Measurements from ENCODE around the gene NFX1. TPM values are rescaled to one million over a fixed set of nuclear protein-coding genes. Genes with fewer than 3 reads are reported as not detected.

Gene NFX1
- total RNA-seq, 1 donor from 2014 or later: 37.2 TPM

GRCh38 chr9:33407061-33407460 lies 116.7 kb downstream of the NFX1 start:
- Mint-ChIP-seq H3K9me3 (no peaks in the 10 kb centered on the region), H3K27me3 (ENCODE audit: low read depth) (no peaks in the 10 kb centered on the region), H3K27ac (no peak overlapping the region), H3K4me1 (ENCODE audit: low read depth) (no peaks in the 10 kb centered on the region), H3K36me3 (ENCODE audit: low read depth) (no peaks in the 10 kb centered on the region), H3K4me3 (ENCODE audit: low read depth) (no peak overlapping the region)
- intact Hi-C loops (cut with micrococcal nuclease): no loop called here
- no peak for DNase-seq (ENCODE audit: low spot score)

DNA sequence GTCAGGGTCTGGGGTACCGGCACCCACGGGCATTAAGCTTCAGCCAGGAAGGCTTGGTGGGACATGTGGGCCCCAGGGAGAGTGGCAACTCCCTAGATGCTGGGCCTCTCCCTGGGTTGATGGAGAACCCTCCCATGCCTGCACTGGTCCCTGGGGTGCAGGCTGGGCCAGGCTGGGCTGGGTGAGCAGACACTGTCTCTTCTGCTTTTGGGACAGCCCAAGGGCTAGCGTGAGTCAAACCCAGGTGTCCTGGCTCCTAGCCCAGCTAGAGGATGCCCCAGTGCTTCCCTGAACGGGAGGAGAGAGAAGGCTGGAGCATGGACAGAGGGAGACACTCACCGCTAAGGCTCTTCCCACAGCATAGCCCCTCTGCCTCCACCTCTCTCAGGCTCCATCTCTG lies 117.8 kb downstream of the NFX1 start:
- intact Hi-C loops (cut with micrococcal nuclease): no loop called here
- no peaks in the 10 kb centered on the region for H3K4me1 Mint-ChIP-seq (ENCODE audit: low read depth)
- DNase-seq (ENCODE audit: low spot score): no peak
- H3K36me3 Mint-ChIP-seq (ENCODE audit: low read depth): no peaks in the 10 kb centered on the region
- H3K27me3 Mint-ChIP-seq (ENCODE audit: low read depth): no peaks in the 10 kb centered on the region
- H3K27ac Mint-ChIP-seq: no peak overlapping the region
- no peak overlapping the region for H3K4me3 Mint-ChIP-seq (ENCODE audit: low read depth)
- H3K9me3 Mint-ChIP-seq: no peaks in the 10 kb centered on the region

GRCh38 chr9:33414268-33414667 lies 124.0 kb downstream of the NFX1 start:
- no peaks in the 10 kb centered on the region for H3K9me3 Mint-ChIP-seq
- H3K4me1 Mint-ChIP-seq (ENCODE audit: low read depth): peaks cover 34% of the 10 kb centered on the region
- peak overlapping the region; percentile 22 for H3K27ac Mint-ChIP-seq
- no peak overlapping the region for H3K4me3 Mint-ChIP-seq (ENCODE audit: low read depth)
- no peaks in the 10 kb centered on the region for H3K36me3 Mint-ChIP-seq (ENCODE audit: low read depth)
- DNase-seq (ENCODE audit: low spot score): no peak
- intact Hi-C loops (cut with micrococcal nuclease): loop anchor here (2.0 kb wide), 2 partner anchors 39 to 127 kb away; no protein-coding TSS in a partner anchor
- no peaks in the 10 kb centered on the region for H3K27me3 Mint-ChIP-seq (ENCODE audit: low read depth)

DNA sequence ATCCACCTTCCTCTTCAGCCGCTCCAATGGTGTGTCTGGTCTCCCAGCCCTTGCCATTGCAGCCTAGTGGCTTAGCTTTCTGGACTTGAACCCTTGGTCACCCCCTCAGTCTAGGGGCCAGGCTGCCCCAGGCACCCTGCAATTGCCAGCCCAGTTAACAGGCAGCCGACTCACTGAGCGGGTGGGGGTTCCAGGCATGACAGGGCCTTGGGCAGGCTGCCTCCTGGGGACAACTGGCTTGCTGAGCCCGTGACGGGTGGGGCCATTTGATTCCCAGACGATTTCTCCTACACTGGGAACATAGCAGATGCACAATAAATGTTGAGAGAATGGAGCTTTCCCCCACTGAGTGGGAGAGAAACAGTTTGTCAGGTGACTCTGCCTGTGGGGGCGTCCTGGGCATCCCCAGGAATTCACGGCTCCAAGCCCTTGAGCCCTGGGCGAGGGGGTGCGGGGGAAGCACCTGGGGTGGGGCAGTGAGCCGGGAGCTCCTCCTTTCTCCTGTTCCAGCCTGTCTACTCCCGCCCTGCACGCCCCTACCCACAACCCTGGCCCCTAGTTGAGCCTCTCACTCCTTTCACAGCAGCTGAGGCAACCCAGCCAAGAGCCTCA lies 124.7 kb downstream of the NFX1 start:
- Mint-ChIP-seq H3K27me3 (ENCODE audit: low read depth) (peaks cover 1% of the 10 kb centered on the region), H3K4me3 (ENCODE audit: low read depth) (no peak overlapping the region), H3K36me3 (ENCODE audit: low read depth) (no peaks in the 10 kb centered on the region), H3K27ac (peak overlapping the region; percentile 92), H3K4me1 (ENCODE audit: low read depth) (peaks cover 34% of the 10 kb centered on the region), H3K9me3 (no peaks in the 10 kb centered on the region)
- no peak for DNase-seq (ENCODE audit: low spot score)
- intact Hi-C loops (cut with micrococcal nuclease): loop anchor here (1.0 to 2.0 kb wide), 4 partner anchors 31 to 128 kb away; no protein-coding TSS in a partner anchor

GRCh38 chr9:33415501-33416038 lies 125.3 kb downstream of the NFX1 start:
- intact Hi-C loops (cut with micrococcal nuclease): loop anchor here (1.0 to 2.0 kb wide), 4 partner anchors 31 to 129 kb away; no protein-coding TSS in a partner anchor
- no peaks in the 10 kb centered on the region for H3K9me3 Mint-ChIP-seq
- H3K36me3 Mint-ChIP-seq (ENCODE audit: low read depth): no peaks in the 10 kb centered on the region
- H3K27me3 Mint-ChIP-seq (ENCODE audit: low read depth): peaks cover 4% of the 10 kb centered on the region
- peak; percentile 93 for DNase-seq (ENCODE audit: low spot score)
- peaks cover 34% of the 10 kb centered on the region for H3K4me1 Mint-ChIP-seq (ENCODE audit: low read depth)
- no peak overlapping the region for H3K4me3 Mint-ChIP-seq (ENCODE audit: low read depth)
- peak overlapping the region; percentile 92 for H3K27ac Mint-ChIP-seq

- intact Hi-C loops (cut with micrococcal nuclease): no loop called here
- peak overlapping the region; percentile 33 for H3K27ac Mint-ChIP-seq
Measured at GRCh38 chr9:33416996-33417395, 126.7 kb downstream of the NFX1 start.

DNA sequence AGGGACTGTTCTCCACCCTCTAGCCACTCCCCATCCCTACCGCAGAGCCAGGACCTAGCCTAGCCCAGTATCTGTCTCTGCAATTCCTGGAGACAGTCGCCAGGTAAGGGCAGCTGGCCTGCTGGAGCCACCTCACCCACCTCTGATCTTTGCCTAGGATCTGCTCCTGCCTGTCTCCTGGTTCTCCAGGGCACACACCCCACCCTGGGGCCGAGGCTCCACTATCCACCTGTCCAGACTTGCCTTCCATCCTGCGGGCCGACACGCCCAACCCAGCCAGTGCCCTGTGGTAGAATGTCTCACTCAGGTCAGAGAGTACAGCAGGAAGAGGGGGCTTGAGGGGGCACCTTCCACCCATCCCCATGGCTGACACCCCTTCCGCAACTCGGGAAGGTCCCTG lies 127.8 kb downstream of the NFX1 start:
- Mint-ChIP-seq H3K9me3 (no peaks in the 10 kb centered on the region), H3K36me3 (ENCODE audit: low read depth) (no peaks in the 10 kb centered on the region), H3K27ac (no peak overlapping the region), H3K4me1 (ENCODE audit: low read depth) (peaks cover 34% of the 10 kb centered on the region), H3K27me3 (ENCODE audit: low read depth) (peaks cover 4% of the 10 kb centered on the region), H3K4me3 (ENCODE audit: low read depth) (no peak overlapping the region)
- DNase-seq (ENCODE audit: low spot score): no peak
- intact Hi-C loops (cut with micrococcal nuclease): no loop called here

More at GRCh38 chr9:33416996-33417395, 126.7 kb downstream of the NFX1 start:
- Mint-ChIP-seq H3K9me3 (no peaks in the 10 kb centered on the region), H3K27me3 (ENCODE audit: low read depth) (peaks cover 4% of the 10 kb centered on the region), H3K4me3 (ENCODE audit: low read depth) (no peak overlapping the region), H3K4me1 (ENCODE audit: low read depth) (peaks cover 34% of the 10 kb centered on the region), H3K36me3 (ENCODE audit: low read depth) (no peaks in the 10 kb centered on the region)
- DNase-seq (ENCODE audit: low spot score): no peak

GRCh38 chr9:33419708-33420303 lies 129.5 kb downstream of the NFX1 start:
- H3K36me3 Mint-ChIP-seq (ENCODE audit: low read depth): no peaks in the 10 kb centered on the region
- intact Hi-C loops (cut with micrococcal nuclease): no loop called here
- peaks cover 26% of the 10 kb centered on the region for H3K4me1 Mint-ChIP-seq (ENCODE audit: low read depth)
- no peak overlapping the region for H3K27ac Mint-ChIP-seq
- no peaks in the 10 kb centered on the region for H3K9me3 Mint-ChIP-seq
- no peak overlapping the region for H3K4me3 Mint-ChIP-seq (ENCODE audit: low read depth)
- no peak for DNase-seq (ENCODE audit: low spot score)
- peaks cover 4% of the 10 kb centered on the region for H3K27me3 Mint-ChIP-seq (ENCODE audit: low read depth)

Other genes starting within 250 kb of the NFX1 start
- 27.6 and 28.3 TPM in 2 replicates for gene SMU1, start 213.8 kb upstream of the NFX1 start, total RNA-seq
- 60.6 and 64.0 TPM in 2 replicates for gene B4GALT1, start 123.2 kb upstream of the NFX1 start, total RNA-seq
- not detected in 2 replicates for gene SPINK4, start 50.3 kb upstream of the NFX1 start, total RNA-seq
- gene BAG1, start 25.8 kb upstream of the NFX1 start, total RNA-seq: 62.0 and 68.9 TPM in 2 replicates
- gene CHMP5, start 25.5 kb upstream of the NFX1 start, total RNA-seq: 54.5 and 57.6 TPM in 2 replicates
- gene AQP7, start 112.1 kb downstream of the NFX1 start, total RNA-seq: not detected in 2 replicates
- gene AQP3, start 157.1 kb downstream of the NFX1 start, total RNA-seq: 2.1 TPM in 2 replicates
- gene NOL6, start 183.4 kb downstream of the NFX1 start, total RNA-seq: 61.9 and 65.3 TPM in 2 replicates
- gene ANKRD18B, start 233.7 kb downstream of the NFX1 start, total RNA-seq: 1.6 and 2.6 TPM in 2 replicates

Measured in activated T-helper 2 cell treated with anti-CD3 and anti-CD28 coated beads, Interferon-gamma antibody, Interleukin-2, Interleukin-4, amounts not matched to agents 10 μg/mL and 5 μg/mL and 100 μg/mL, durations not matched to agents 14 hours and 24 hours and 36 hours (primary cell).